H1 (cell line): ENCODE results near the gene GALNT7. TPM values are rescaled to one million over a fixed set of nuclear protein-coding genes. Genes with fewer than 3 reads are reported as not detected.
A peak's percentile ranks its signal among the peaks of the same experiment; 100 is the strongest.

Experiments
- CTCF ChIA-PET: fragments of 300-600 bp; sonication (Branson Sonifier 250); formaldehyde crosslinking; loops from one replicate; lab custom pipeline; 2021; ENCODE audit not compliant: partially characterized antibody; lab: Charles Lee
- POLR2A ChIA-PET: fragments of 300-600 bp; sonication (Branson Sonifier 250); formaldehyde crosslinking; loops from one replicate; lab custom pipeline; 2021; ENCODE audit warnings: inconsistent platforms; ENCODE audit not compliant: partially characterized antibody; lab: Charles Lee
- DNase-seq, 2 experiments: peaks; one replicate each; pipeline versions ENCODE4 v3.0.0 to v3.0.0-alpha.2; 2010 to 2022; ENCODE audit warnings: low spot score in 2 of 2, low read depth in 1 of 2, mixed read lengths in 1 of 2
- FAIRE-seq: peaks from 2 replicates; lab custom pipeline; 2011; peaks lifted over from hg19 to GRCh38; lab: Jason Lieb, UNC
- H2AFZ ChIP-seq: 2 replicates; pipeline ENCODE4 v1.8.1; 2012; ENCODE audit warnings: low read length, inconsistent platforms
- H2AK5ac ChIP-seq: 2 replicates; pipeline ENCODE4 v1.6.1; 2013; ENCODE audit warnings: low read depth, low read length
- H2BK120ac ChIP-seq: replicated peaks from 2 replicates; pipeline ENCODE3; 2013; ENCODE audit warnings: low read depth, low read length, inconsistent platforms
- H2BK12ac ChIP-seq: 2 replicates; pipeline ENCODE4 v1.6.1; 2013; ENCODE audit warnings: low read depth, low read length
- H2BK15ac ChIP-seq: 2 replicates; pipeline ENCODE4 v1.6.1; 2013; ENCODE audit warnings: low read length
- H2BK20ac ChIP-seq: 2 replicates; pipeline ENCODE4 v1.6.1; 2013; ENCODE audit warnings: low read length
- H2BK5ac ChIP-seq: 2 replicates; pipeline ENCODE4 v1.6.1; 2013; ENCODE audit warnings: low read depth, low read length
- H3K14ac ChIP-seq: 2 replicates; pipeline ENCODE4 v1.6.1; 2013; ENCODE audit warnings: inconsistent platforms; ENCODE audit not compliant: insufficient read length
- H3K18ac ChIP-seq: 2 replicates; pipeline ENCODE4 v1.6.1; 2013; ENCODE audit warnings: low read length; ENCODE audit errors: extremely low read depth
- H3K23ac ChIP-seq: 2 replicates; pipeline ENCODE4 v1.6.1; 2013; ENCODE audit warnings: inconsistent platforms; ENCODE audit not compliant: insufficient read length
- H3K23me2 ChIP-seq: 2 replicates; pipeline ENCODE4 v1.6.1; 2013; ENCODE audit warnings: low read depth, low read length
- H3K27ac ChIP-seq: 2 replicates; pipeline ENCODE4 v1.6.1; 2011; ENCODE audit warnings: low read depth, low read length, inconsistent platforms
- H3K27me3 ChIP-seq, 4 experiments: replicated peaks in 1 of 4; 1 replicate in 1 of 4; 2 replicates in 3 of 4; pipeline versions ENCODE4 v1.6.1 to v1.8.1; 2011 to 2013; ENCODE audit warnings: low read length in 3 of 4, mild to moderate bottlenecking in 3 of 4, inconsistent platforms in 2 of 4, mixed read lengths in 2 of 4, moderate library complexity in 1 of 4; ENCODE audit not compliant: control insufficient read depth in 3 of 4, insufficient read depth in 3 of 4; ENCODE audit errors: extremely low read depth in 1 of 4
- H3K36me3 ChIP-seq, 4 experiments: 2 replicates each; pipeline versions ENCODE4 v1.6.1 to v1.8.1; 2011 to 2013; ENCODE audit warnings: mild to moderate bottlenecking in 4 of 4, low read length in 3 of 4, moderate library complexity in 2 of 4, control low read depth in 1 of 4, inconsistent platforms in 1 of 4; ENCODE audit not compliant: insufficient read depth in 4 of 4, control insufficient read depth in 2 of 4
- H3K4ac ChIP-seq: replicated peaks from 2 replicates; pipeline ENCODE3; 2013; ENCODE audit warnings: low read length, low read depth, mixed read lengths, inconsistent platforms; ENCODE audit not compliant: insufficient read length
- H3K4me1 ChIP-seq, 4 experiments: replicated peaks in 1 of 4; 1 replicate in 1 of 4; 2 replicates in 3 of 4; pipeline versions ENCODE4 v1.6.1 to v1.8.1; 2011 to 2013; ENCODE audit warnings: low read length in 3 of 4, inconsistent platforms in 2 of 4, mixed read lengths in 1 of 4; ENCODE audit not compliant: insufficient read depth in 4 of 4, control insufficient read depth in 3 of 4
- H3K4me2 ChIP-seq, 2 experiments: 2 replicates each; pipeline versions ENCODE4 v1.6.1 to v1.8.1; 2011 to 2013; ENCODE audit warnings: low read depth in 2 of 2, low read length in 2 of 2, control low read depth in 1 of 2, inconsistent platforms in 1 of 2, mild to moderate bottlenecking in 1 of 2; ENCODE audit not compliant: insufficient read depth in 1 of 2
- H3K4me3 ChIP-seq, 4 experiments: fragments of 200-600, 300-600 bp in 1 of 4; sonication (generic), shearing (Covaris generic), sonication (Bioruptor Twin) in 1 of 4; 2 replicates each; pipeline versions ENCODE4 v1.5.1 to v1.8.1; 2011 to 2016; ENCODE audit warnings: low read length in 4 of 4, low read depth in 3 of 4, control low read depth in 2 of 4, inconsistent platforms in 2 of 4, mild to moderate bottlenecking in 2 of 4, mixed read lengths in 1 of 4, moderate library complexity in 1 of 4; ENCODE audit not compliant: insufficient read depth in 2 of 4; ENCODE audit errors: extremely low read depth in 1 of 4
- H3K56ac ChIP-seq: replicated peaks from 2 replicates; pipeline ENCODE3; 2013; ENCODE audit warnings: low read depth, mild to moderate bottlenecking, mixed read lengths, low read length, inconsistent platforms; ENCODE audit not compliant: insufficient read length
- H3K79me1 ChIP-seq: 2 replicates; pipeline ENCODE4 v1.6.1; 2013; ENCODE audit warnings: low read depth, low read length, control low read depth
- H3K79me2 ChIP-seq, 2 experiments: 2 replicates each; pipeline versions ENCODE4 v1.6.1 to v1.8.1; 2012 to 2013; ENCODE audit warnings: low read length in 2 of 2, mild to moderate bottlenecking in 2 of 2, inconsistent platforms in 1 of 2; ENCODE audit not compliant: insufficient read depth in 2 of 2, control insufficient read depth in 1 of 2
- H3K9ac ChIP-seq, 4 experiments: replicated peaks in 1 of 4; 1 replicate in 1 of 4; 2 replicates in 3 of 4; pipeline versions ENCODE4 v1.6.1 to v1.8.1; 2011 to 2013; ENCODE audit warnings: low read depth in 3 of 4, low read length in 3 of 4, control low read depth in 2 of 4, mild to moderate bottlenecking in 2 of 4, moderate library complexity in 2 of 4, inconsistent platforms in 1 of 4; ENCODE audit errors: extremely low read depth in 1 of 4
- H3K9me3 ChIP-seq, 2 experiments: 2 replicates each; pipeline versions ENCODE4 v1.6.1 to v1.8.1; 2012 to 2013; ENCODE audit warnings: mild to moderate bottlenecking in 2 of 2, moderate library complexity in 2 of 2, control low read depth in 1 of 2, inconsistent platforms in 1 of 2, low read depth in 1 of 2, low read length in 1 of 2, mixed read lengths in 1 of 2; ENCODE audit not compliant: insufficient read depth in 2 of 2
- H4K20me1 ChIP-seq, 2 experiments: replicated peaks in 1 of 2; 2 replicates each; pipeline versions ENCODE3 to v1.8.1; 2011 to 2013; ENCODE audit warnings: inconsistent platforms in 2 of 2, low read length in 2 of 2, mild to moderate bottlenecking in 1 of 2; ENCODE audit not compliant: insufficient read depth in 2 of 2, control insufficient read depth in 1 of 2
- H4K5ac ChIP-seq: 2 replicates; pipeline ENCODE4 v1.6.1; 2013; ENCODE audit warnings: low read length, low read depth, mixed read lengths, inconsistent platforms; ENCODE audit not compliant: insufficient read length
- H4K8ac ChIP-seq: 2 replicates; pipeline ENCODE4 v1.8.0; 2013; ENCODE audit warnings: mild to moderate bottlenecking, moderate library complexity, low read length, inconsistent platforms; ENCODE audit not compliant: insufficient read depth; ENCODE audit errors: extremely low read depth
- H4K91ac ChIP-seq: replicated peaks from 2 replicates; pipeline ENCODE3; 2013; ENCODE audit warnings: low read length, mixed read lengths, inconsistent platforms; ENCODE audit not compliant: insufficient read length
- BACH1 ChIP-seq: IDR thresholded peaks from 2 replicates; pipeline ENCODE4 v1.6.1; 2012; ENCODE audit warnings: low read length, improper control_type of control experiment
- CTCF ChIP-seq, 3 experiments: IDR thresholded peaks; 1 replicate in 2 of 3; 2 replicates in 1 of 3; pipeline versions ENCODE4 v1.5.1 to v1.6.1; 2011; ENCODE audit warnings: low read length in 3 of 3, mild to moderate bottlenecking in 3 of 3, inconsistent platforms in 2 of 3, low read depth in 1 of 3, moderate library complexity in 1 of 3; ENCODE audit not compliant: insufficient read depth in 1 of 3; ENCODE audit errors: control extremely low read depth in 1 of 3
- EGR1 ChIP-seq: IDR thresholded peaks from 2 replicates; pipeline ENCODE4 v1.6.1; 2011; ENCODE audit warnings: low read depth, low read length, borderline replicate concordance
- NRF1 ChIP-seq: IDR thresholded peaks from 2 replicates; pipeline ENCODE4 v1.6.1; 2011; ENCODE audit warnings: mild to moderate bottlenecking, low read depth, low read length, improper control_type of control experiment
- RFX5 ChIP-seq: IDR thresholded peaks from 2 replicates; pipeline ENCODE4 v1.6.1; 2011; ENCODE audit warnings: low read depth, low read length, improper control_type of control experiment, borderline replicate concordance
- TAF1 ChIP-seq: IDR thresholded peaks from 2 replicates; pipeline ENCODE4 v1.6.1; 2011; ENCODE audit warnings: mild to moderate bottlenecking, low read depth, low read length
- WGBS, 2 experiments: shearing (Covaris generic) in 1 of 2; methylation state at CpG; one replicate each; pipeline versions ENCODE4 v1.1.6 to v1.1.7; 2013 to 2015; ENCODE audit warnings: low lambda C conversion rate in 2 of 2, mixed read lengths in 2 of 2, inconsistent platforms in 1 of 2, low coverage in 1 of 2, missing lambda C conversion rate in 1 of 2; ENCODE audit not compliant: insufficient replicate concordance in 2 of 2, insufficient coverage in 1 of 2, insufficient read length in 1 of 2; ENCODE audit errors: extremely low coverage in 1 of 2, missing lambda C conversion rate in 1 of 2; 5-methylcytosine and 5-hydroxymethylcytosine counted together
- polyA plus RNA-seq, 7 experiments: library from polyadenylated mRNA; depleted of rRNA in 3 of 7; stranded (reverse) in 5 of 7; unstranded in 2 of 7; fragments of >200 nt in 5 of 7; fragments of 200-250 nt in 2 of 7; gene quantifications; 1 replicate in 5 of 7; 2 replicates in 1 of 7; 4 replicates in 1 of 7; pipeline versions ENCODE4 v1.2.1 to v1.2.3, GENCODE V29; 2011 to 2013; ENCODE audit warnings: missing spikeins in 2 of 7, mixed read lengths in 2 of 7
- total RNA-seq: library from RNA; stranded (reverse); fragmentation: NEBNext Ultra II Directional; extraction: Animal tissue kit (Norgen Biotek cat#: 25700); gene quantifications from 2 replicates; pipeline ENCODE4 v1.2.1, GENCODE V29; 2021
- TF ChIP-seq, protein P1 (sequence below): IDR thresholded peaks from 2 replicates; pipeline ENCODE4 v1.6.1; 2012; ENCODE audit warnings: low read length, inconsistent platforms
- TF ChIP-seq, protein P2 (sequence below): IDR thresholded peaks from 2 replicates; pipeline ENCODE4 v1.6.1; 2011; ENCODE audit warnings: low read depth, mild to moderate bottlenecking, low read length; ENCODE audit not compliant: insufficient read depth

Gene GALNT7
- total and polyA plus RNA-seq, 2 of the 8 experiments (the other 6 are each of a cell fraction or from before 2014, with no cell fraction given), result 22.4 to 85.5 TPM

GRCh38 chr4:173237762-173238161, 69.2 kb downstream of the GALNT7 start:
- H2AFZ ChIP-seq, result no peak overlapping the region
- POLR2A ChIA-PET, result interaction anchor here (0.7 to 1.0 kb wide), 2 partner anchors 96 kb away, joined by 3 to 5 read pairs; partner anchors contain the start of gene HMGB2
- no peak overlapping the region for H2BK12ac ChIP-seq
- peak overlapping the region in 1 of 2 experiments; percentile 36; a peak in 1 of 4 replicates for H3K4me2 ChIP-seq
- FAIRE-seq (no peak), DNase-seq (no peak)
- no peak overlapping the region for H3K27ac ChIP-seq
- peaks cover 8% of the 10 kb centered on the region for H3K79me1 ChIP-seq
- WGBS, 2 experiments, result 60% methylated on average over 2 of the region's 2 CpGs; no CpG with 5 or more reads in 1 of the 2 experiments
- CTCF ChIA-PET, result interaction anchor here (0.6 to 2.7 kb wide), 2 partner anchors 15 to 224 kb away, joined by 3 to 10 read pairs; no protein-coding TSS in a partner anchor
- H3K27me3 ChIP-seq, result no peaks in the 10 kb centered on the region
- H3K4me3 ChIP-seq, result no peak overlapping the region
- H3K23me2 ChIP-seq, result no peaks in the 10 kb centered on the region
- H2BK120ac ChIP-seq, result no peak overlapping the region
- H3K4ac ChIP-seq, result no peak overlapping the region
- no peak overlapping the region for H2BK20ac ChIP-seq
- H4K8ac ChIP-seq, result no peak overlapping the region
- no peaks in the 10 kb centered on the region for H4K20me1 ChIP-seq
- peaks cover 0 to 95% of the 10 kb centered on the region in 2 experiments; a peak in 3 of 4 replicates for H3K79me2 ChIP-seq
- no peak overlapping the region for H3K18ac ChIP-seq
- peaks cover 2 to 18% (median 15%) of the 10 kb centered on the region in 4 experiments; a peak in 6 of 7 replicates for H3K4me1 ChIP-seq
- H3K36me3 ChIP-seq, result peaks cover 0 to 6% (median 0%) of the 10 kb centered on the region in 4 experiments; a peak in 2 of 8 replicates
- H2AK5ac ChIP-seq, result no peak overlapping the region
- no peak overlapping the region for H3K14ac ChIP-seq
- H4K5ac ChIP-seq, result no peak overlapping the region
- no peak overlapping the region for H3K9ac ChIP-seq
- H3K23ac ChIP-seq, result no peak overlapping the region
- no peak overlapping the region for H2BK15ac ChIP-seq
- H3K56ac ChIP-seq, result no peak overlapping the region
- H2BK5ac ChIP-seq, result no peak overlapping the region
- no peak overlapping the region for H4K91ac ChIP-seq
- H3K9me3 ChIP-seq, result no peaks in the 10 kb centered on the region
- TF ChIP-seq CTCF (IDR thresholded peaks at IDR 0.05; ENCODE audit: control extremely low read depth in 1 of 3, insufficient read depth in 1 of 3, low read depth in 1 of 3, low read length in 3 of 3) (no peak), RFX5 (no peak), TAF1 (no peak), EGR1 (no peak), BACH1 (no peak), NRF1 (no peak)
- TF ChIP-seq, protein P1, sequence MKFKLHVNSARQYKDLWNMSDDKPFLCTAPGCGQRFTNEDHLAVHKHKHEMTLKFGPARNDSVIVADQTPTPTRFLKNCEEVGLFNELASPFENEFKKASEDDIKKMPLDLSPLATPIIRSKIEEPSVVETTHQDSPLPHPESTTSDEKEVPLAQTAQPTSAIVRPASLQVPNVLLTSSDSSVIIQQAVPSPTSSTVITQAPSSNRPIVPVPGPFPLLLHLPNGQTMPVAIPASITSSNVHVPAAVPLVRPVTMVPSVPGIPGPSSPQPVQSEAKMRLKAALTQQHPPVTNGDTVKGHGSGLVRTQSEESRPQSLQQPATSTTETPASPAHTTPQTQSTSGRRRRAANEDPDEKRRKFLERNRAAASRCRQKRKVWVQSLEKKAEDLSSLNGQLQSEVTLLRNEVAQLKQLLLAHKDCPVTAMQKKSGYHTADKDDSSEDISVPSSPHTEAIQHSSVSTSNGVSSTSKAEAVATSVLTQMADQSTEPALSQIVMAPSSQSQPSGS, result no peak
- TF ChIP-seq, protein P2, sequence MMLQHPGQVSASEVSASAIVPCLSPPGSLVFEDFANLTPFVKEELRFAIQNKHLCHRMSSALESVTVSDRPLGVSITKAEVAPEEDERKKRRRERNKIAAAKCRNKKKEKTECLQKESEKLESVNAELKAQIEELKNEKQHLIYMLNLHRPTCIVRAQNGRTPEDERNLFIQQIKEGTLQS, result no peak
